Cardiac fibroblast (primary cell): ENCODE measurements around the gene SLC30A3.
A peak's percentile ranks its signal among the peaks of the same experiment; 100 is the strongest.
"Not testable (repeated sequence)": the region's sequence is repeated elsewhere in the genome, so short reads cannot be mapped to it uniquely, and the experiment has no call there.

Experiments used
- DNase-seq, 2 donors: peaks; one replicate each; pipeline versions ENCODE4 v3.0.0 to v3.0.0-alpha.2; 2010; ENCODE audit warnings: low read depth in 2 of 2
- H3K4me3 ChIP-seq, 2 donors: replicated peaks in 1 of 2; 1 replicate in 1 of 2; 2 replicates in 1 of 2; pipeline ENCODE4 v1.5.1; 2011; ENCODE audit warnings: low read depth in 2 of 2, low read length in 2 of 2, mild to moderate bottlenecking in 2 of 2, moderate library complexity in 1 of 2
- TF ChIP-seq, protein P1 (sequence below): IDR thresholded peaks from one replicate; pipeline ENCODE4 v1.5.1; 2011; ENCODE audit warnings: low read depth, mild to moderate bottlenecking, low read length, inconsistent platforms

SLC30A3 gene

GRCh38 chr2:27306573-27307286 lies 43.9 kb upstream of the SLC30A3 start:
- DNase-seq = no peak
- TF ChIP-seq, protein P1, sequence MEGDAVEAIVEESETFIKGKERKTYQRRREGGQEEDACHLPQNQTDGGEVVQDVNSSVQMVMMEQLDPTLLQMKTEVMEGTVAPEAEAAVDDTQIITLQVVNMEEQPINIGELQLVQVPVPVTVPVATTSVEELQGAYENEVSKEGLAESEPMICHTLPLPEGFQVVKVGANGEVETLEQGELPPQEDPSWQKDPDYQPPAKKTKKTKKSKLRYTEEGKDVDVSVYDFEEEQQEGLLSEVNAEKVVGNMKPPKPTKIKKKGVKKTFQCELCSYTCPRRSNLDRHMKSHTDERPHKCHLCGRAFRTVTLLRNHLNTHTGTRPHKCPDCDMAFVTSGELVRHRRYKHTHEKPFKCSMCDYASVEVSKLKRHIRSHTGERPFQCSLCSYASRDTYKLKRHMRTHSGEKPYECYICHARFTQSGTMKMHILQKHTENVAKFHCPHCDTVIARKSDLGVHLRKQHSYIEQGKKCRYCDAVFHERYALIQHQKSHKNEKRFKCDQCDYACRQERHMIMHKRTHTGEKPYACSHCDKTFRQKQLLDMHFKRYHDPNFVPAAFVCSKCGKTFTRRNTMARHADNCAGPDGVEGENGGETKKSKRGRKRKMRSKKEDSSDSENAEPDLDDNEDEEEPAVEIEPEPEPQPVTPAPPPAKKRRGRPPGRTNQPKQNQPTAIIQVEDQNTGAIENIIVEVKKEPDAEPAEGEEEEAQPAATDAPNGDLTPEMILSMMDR = no peak
- H3K4me3 ChIP-seq = no peak overlapping the region

DNA sequence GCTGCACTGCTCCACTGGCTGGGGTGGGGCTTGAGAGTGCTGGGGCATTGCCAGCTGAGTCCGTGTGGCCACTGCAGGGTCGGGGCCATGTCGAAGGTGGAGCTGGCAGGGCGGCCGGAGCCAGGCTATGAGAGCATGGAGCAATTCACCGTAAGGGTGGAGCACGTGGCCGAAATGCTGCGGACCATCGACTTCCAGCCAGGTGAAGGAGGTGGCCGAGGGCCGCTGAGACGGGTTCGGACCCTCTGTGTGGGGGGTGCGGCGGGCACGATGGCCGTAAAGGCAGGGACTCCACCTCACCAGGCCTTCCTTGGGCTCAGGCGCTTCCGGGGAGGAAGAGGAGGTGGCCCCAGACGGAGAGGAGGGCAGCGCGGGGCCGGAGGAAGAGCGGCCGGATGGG lies 43.3 kb upstream of the SLC30A3 start:
- DNase-seq = no peak
- TF ChIP-seq, protein P1 = peak; percentile 1
- no peak overlapping the region for H3K4me3 ChIP-seq

GRCh38 chr2:27305516-27305915 lies 42.7 kb upstream of the SLC30A3 start:
- TF ChIP-seq, protein P1 = no peak
- no peak for DNase-seq
- H3K4me3 ChIP-seq = no peak overlapping the region

- H3K4me3 ChIP-seq = no peak overlapping the region
- no peak for DNase-seq
- TF ChIP-seq, protein P1 = no peak
These were observed 41.8 kb upstream of the SLC30A3 start for GRCh38 chr2:27304488-27305240.

DNA sequence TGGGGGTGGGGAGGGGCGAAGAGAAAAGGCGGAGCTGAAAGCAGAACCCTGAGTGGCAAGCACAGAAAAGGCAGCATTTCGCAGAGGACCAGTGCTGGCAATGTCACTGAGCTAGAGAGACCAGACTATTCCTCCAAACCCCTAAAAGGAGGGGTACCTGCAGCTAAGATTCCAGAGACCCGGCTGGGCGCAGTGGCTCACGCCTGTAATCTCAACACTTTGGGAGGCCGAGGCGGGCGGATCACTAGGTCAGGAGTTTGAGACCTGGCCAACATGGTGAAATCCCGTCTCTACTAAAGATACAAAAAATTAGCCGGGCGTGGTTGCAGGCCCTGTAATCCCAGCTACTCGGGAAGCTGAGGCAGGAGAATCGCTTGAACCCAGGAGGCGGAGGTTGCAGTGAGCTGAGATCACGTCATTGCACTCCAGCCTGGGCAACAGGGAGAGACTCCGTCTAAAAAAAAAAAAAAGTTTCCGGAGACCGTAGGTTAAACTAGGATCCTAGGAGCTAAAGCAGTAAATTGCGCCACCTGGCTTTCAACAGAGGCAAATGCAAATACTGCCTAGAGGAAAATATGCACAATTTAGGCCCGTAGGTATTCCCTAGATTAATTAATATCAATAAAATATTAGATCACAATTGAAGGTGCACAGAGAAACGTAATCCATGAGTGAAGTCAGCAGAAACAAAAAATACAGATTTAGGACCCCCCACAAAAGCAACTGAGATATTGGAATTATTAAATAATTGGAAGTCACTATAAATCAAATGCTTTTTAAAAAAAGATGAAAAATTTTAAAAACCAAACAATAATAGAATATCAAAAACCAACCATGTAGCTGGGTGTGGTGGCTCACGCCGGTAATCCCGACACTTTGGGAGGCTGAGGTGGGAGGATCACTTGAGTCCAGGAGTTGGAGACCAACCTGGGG lies 40.5 kb upstream of the SLC30A3 start:
- H3K4me3 ChIP-seq = peak overlapping the region in 1 of 2 donors; percentile 19
- TF ChIP-seq, protein P1 = peak; percentile 87
- peak; percentile 83 for DNase-seq

DNA sequence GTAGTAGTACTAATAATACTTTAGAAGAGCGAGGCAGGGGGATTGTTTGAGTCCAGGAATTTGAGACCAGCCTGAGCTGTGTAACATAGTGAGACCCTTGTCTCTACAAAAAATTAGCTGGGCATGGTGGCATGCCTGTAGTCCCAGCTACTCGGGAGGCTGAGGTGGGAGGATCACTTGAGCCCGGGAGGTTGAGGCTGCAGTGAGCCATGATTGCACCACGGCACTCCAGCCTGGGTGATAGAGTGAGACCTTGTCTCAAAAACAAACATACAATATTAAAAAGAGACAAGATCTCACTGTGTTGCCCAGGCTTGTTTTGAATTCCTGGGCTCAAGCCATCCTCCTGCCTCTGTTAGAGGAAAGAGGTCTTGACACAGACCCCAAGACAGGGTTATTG lies 37.8 kb upstream of the SLC30A3 start:
- not testable (repeated sequence) for DNase-seq, H3K4me3 ChIP-seq
